ENCODE measurements around the gene AK8.

GRCh38 chr9:132811985-132812384 lies 66.1 kb downstream of the AK8 start:
- TF ChIP-seq POLR2A (IDR thresholded peaks at IDR 0.05), result no peak
- TF ChIP-seq CTCF (IDR thresholded peaks at IDR 0.05), result no peak
- no peak for TF ChIP-seq EP300 (IDR thresholded peaks at IDR 0.05; ENCODE audit: low read depth)
- no peak for TF ChIP-seq POLR2AphosphoS5 (IDR thresholded peaks at IDR 0.05)

Measured in transverse colon (tissue), 4 donors.